ENCODE data around the gene PDE4B.
A peak's percentile ranks its signal among the peaks of the same experiment; 100 is the strongest.

PDE4B gene

GRCh38 chr1:66245691-66246090 lies 453.0 kb downstream of the PDE4B start:
- peak in 1 of 2 experiments; percentile 42 for DNase-seq

GRCh38 chr1:66246351-66247269 lies 453.9 kb downstream of the PDE4B start:
- no peak for DNase-seq

- DNase-seq: no peak
These were observed 454.9 kb downstream of the PDE4B start for GRCh38 chr1:66247415-66248208.

GRCh38 chr1:66248257-66248656 lies 455.6 kb downstream of the PDE4B start:
- no peak for DNase-seq

GRCh38 chr1:66248746-66249145 lies 456.1 kb downstream of the PDE4B start:
- no peak for DNase-seq

GRCh38 chr1:66250075-66250474 lies 457.4 kb downstream of the PDE4B start:
- DNase-seq: no peak

- DNase-seq: no peak
These were observed 457.8 kb downstream of the PDE4B start for GRCh38 chr1:66250478-66250877.

GRCh38 chr1:66251546-66251945 lies 458.9 kb downstream of the PDE4B start:
- peak in 1 of 2 experiments; percentile 5 for DNase-seq

GRCh38 chr1:66253330-66253921 lies 460.7 kb downstream of the PDE4B start:
- peak in 1 of 2 experiments; percentile 41 for DNase-seq

- DNase-seq: no peak
These were observed 462.1 kb downstream of the PDE4B start for GRCh38 chr1:66254785-66255184.

- no peak for DNase-seq
These were observed 464.2 kb downstream of the PDE4B start for GRCh38 chr1:66256629-66257572.

GRCh38 chr1:66258404-66259105 lies 465.9 kb downstream of the PDE4B start:
- no peak for DNase-seq

- no peak for DNase-seq
These were observed 468.7 kb downstream of the PDE4B start for GRCh38 chr1:66261364-66261763.

GRCh38 chr1:66262208-66262963 lies 469.7 kb downstream of the PDE4B start:
- DNase-seq: no peak

- no peak for DNase-seq
These were observed 472.6 kb downstream of the PDE4B start for GRCh38 chr1:66265268-66265667.

GRCh38 chr1:66265796-66266195 lies 473.1 kb downstream of the PDE4B start:
- DNase-seq: no peak

- DNase-seq: no peak
These were observed 473.7 kb downstream of the PDE4B start for GRCh38 chr1:66266350-66266749.

GRCh38 chr1:66266756-66267155 lies 474.1 kb downstream of the PDE4B start:
- no peak for DNase-seq

- DNase-seq: no peak
These were observed 474.7 kb downstream of the PDE4B start for GRCh38 chr1:66267201-66267940.

- no peak for DNase-seq
These were observed 476.5 kb downstream of the PDE4B start for GRCh38 chr1:66269222-66269621.

Data from NCI-H524 (cell line).